ENCODE measurements around the gene NAP1L1.
"Not testable (repeated sequence)": the region's sequence is repeated elsewhere in the genome, so short reads cannot be mapped to it uniquely, and the experiment has no call there.

The NAP1L1 gene

GRCh38 chr12:75996861-75997447, 87.5 kb downstream of the NAP1L1 start:
- DNase-seq (ENCODE audit: insufficient read length, low spot score) (no peak), FAIRE-seq (no peak)

- no peak for FAIRE-seq
- DNase-seq (ENCODE audit: insufficient read length, low spot score) = no peak
Observed at GRCh38 chr12:75995691-75996090, 88.8 kb downstream of the NAP1L1 start.

GRCh38 chr12:75994069-75994740, 90.3 kb downstream of the NAP1L1 start:
- FAIRE-seq = no peak

GRCh38 chr12:75991753-75992152, 92.7 kb downstream of the NAP1L1 start:
- no peak for DNase-seq (ENCODE audit: insufficient read length, low spot score)
- FAIRE-seq = no peak

More at GRCh38 chr12:75994069-75994740, 90.3 kb downstream of the NAP1L1 start:
- DNase-seq (ENCODE audit: insufficient read length, low spot score) = no peak

GRCh38 chr12:75990189-75990912, 94.1 kb downstream of the NAP1L1 start:
- FAIRE-seq (no peak), DNase-seq (ENCODE audit: insufficient read length, low spot score) (no peak)

GRCh38 chr12:75987709-75988108, 96.8 kb downstream of the NAP1L1 start:
- not testable (repeated sequence) for FAIRE-seq; DNase-seq (ENCODE audit: insufficient read length, low spot score)
